ENCODE results near the gene SYNE1. TPM values are rescaled to one million over a fixed set of nuclear protein-coding genes. Genes with fewer than 3 reads are reported as not detected.
"Not testable (repeated sequence)": the region's sequence is repeated elsewhere in the genome, so short reads cannot be mapped to it uniquely, and the experiment has no call there.

Gene SYNE1
- total RNA-seq, 1 donor from 2014 or later = 26.6 TPM

GRCh38 chr6:152632121-152632782, 4.9 kb downstream of the SYNE1 start:
- Mint-ChIP-seq H3K27ac (no peak overlapping the region), H3K4me3 (no peak overlapping the region)

GRCh38 chr6:152631376-152631775, 5.8 kb downstream of the SYNE1 start:
- peaks cover 39% of the 10 kb centered on the region for H3K27me3 Mint-ChIP-seq

More at GRCh38 chr6:152632121-152632782, 4.9 kb downstream of the SYNE1 start:
- Mint-ChIP-seq H3K9me3 (no peaks in the 10 kb centered on the region), H3K27me3 (peaks cover 44% of the 10 kb centered on the region), H3K4me1 (ENCODE audit: unreplicated experiment) (peaks cover 9% of the 10 kb centered on the region), H3K36me3 (no peaks in the 10 kb centered on the region)
- DNase-seq (ENCODE audit: extremely low spot score, unreplicated experiment) = no peak
- TF ChIP-seq CTCF (conservative IDR thresholded peaks at IDR 0.05) = no peak

GRCh38 chr6:152630832-152631231, 6.3 kb downstream of the SYNE1 start:
- Mint-ChIP-seq H3K27me3 (peaks cover 33% of the 10 kb centered on the region), H3K27ac (no peak overlapping the region), H3K9me3 (no peaks in the 10 kb centered on the region), H3K4me1 (ENCODE audit: unreplicated experiment) (peaks cover 2% of the 10 kb centered on the region), H3K4me3 (no peak overlapping the region), H3K36me3 (no peaks in the 10 kb centered on the region)
- DNase-seq (ENCODE audit: extremely low spot score, unreplicated experiment) = no peak
- TF ChIP-seq CTCF (conservative IDR thresholded peaks at IDR 0.05) = no peak

More at GRCh38 chr6:152631376-152631775, 5.8 kb downstream of the SYNE1 start:
- Mint-ChIP-seq H3K9me3 (no peaks in the 10 kb centered on the region), H3K4me3 (no peak overlapping the region), H3K27ac (no peak overlapping the region), H3K36me3 (no peaks in the 10 kb centered on the region), H3K4me1 (ENCODE audit: unreplicated experiment) (peaks cover 8% of the 10 kb centered on the region)
- no peak for TF ChIP-seq CTCF (conservative IDR thresholded peaks at IDR 0.05)
- DNase-seq (ENCODE audit: extremely low spot score, unreplicated experiment) = no peak

- no peak for TF ChIP-seq CTCF (conservative IDR thresholded peaks at IDR 0.05)
- no peak overlapping the region for H3K4me3 Mint-ChIP-seq
- no peaks in the 10 kb centered on the region for H3K27me3 Mint-ChIP-seq
- DNase-seq (ENCODE audit: extremely low spot score, unreplicated experiment) = no peak
- no peaks in the 10 kb centered on the region for H3K36me3 Mint-ChIP-seq
- H3K27ac Mint-ChIP-seq = no peak overlapping the region
- no peaks in the 10 kb centered on the region for H3K9me3 Mint-ChIP-seq
- no peaks in the 10 kb centered on the region for H3K4me1 Mint-ChIP-seq (ENCODE audit: unreplicated experiment)
Measured at GRCh38 chr6:152625213-152625612, 11.9 kb downstream of the SYNE1 start.

- not testable (repeated sequence) for H3K4me3 Mint-ChIP-seq, H3K27me3 Mint-ChIP-seq
Measured at GRCh38 chr6:152614776-152615175, 22.4 kb downstream of the SYNE1 start.

GRCh38 chr6:152609125-152609670, 28.0 kb downstream of the SYNE1 start:
- Mint-ChIP-seq H3K4me3 (no peak overlapping the region), H3K27me3 (peaks cover 3% of the 10 kb centered on the region), H3K27ac (no peak overlapping the region)

More at GRCh38 chr6:152614776-152615175, 22.4 kb downstream of the SYNE1 start:
- not testable (repeated sequence) for DNase-seq (ENCODE audit: extremely low spot score, unreplicated experiment); H3K9me3 Mint-ChIP-seq; H3K36me3 Mint-ChIP-seq; H3K4me1 Mint-ChIP-seq (ENCODE audit: unreplicated experiment); H3K27ac Mint-ChIP-seq

More at GRCh38 chr6:152609125-152609670, 28.0 kb downstream of the SYNE1 start:
- Mint-ChIP-seq H3K9me3 (no peaks in the 10 kb centered on the region), H3K36me3 (no peaks in the 10 kb centered on the region), H3K4me1 (ENCODE audit: unreplicated experiment) (no peaks in the 10 kb centered on the region)
- no peak for TF ChIP-seq CTCF (conservative IDR thresholded peaks at IDR 0.05)
- DNase-seq (ENCODE audit: extremely low spot score, unreplicated experiment) = no peak

All from type B pancreatic cell (in vitro differentiated cells).